Ishikawa (cell line): ENCODE results near the gene AP4E1.

ENCODE experiments used
- CEBPB ChIP-seq: IDR thresholded peaks from 2 replicates; pipeline ENCODE4 v1.6.1; 2012
- CREB1 ChIP-seq: IDR thresholded peaks from 2 replicates; pipeline ENCODE4 v1.6.1; 2012; ENCODE audit warnings: low read depth
- EGR1 ChIP-seq: IDR thresholded peaks from 2 replicates; pipeline ENCODE4 v1.6.1; 2012
- EP300 ChIP-seq: IDR thresholded peaks from 2 replicates; pipeline ENCODE4 v1.6.1; 2012; ENCODE audit warnings: borderline replicate concordance
- FOXM1 ChIP-seq: IDR thresholded peaks from 2 replicates; pipeline ENCODE4 v1.6.1; 2012; ENCODE audit warnings: low read depth, borderline replicate concordance
- RAD21 ChIP-seq: IDR thresholded peaks from 2 replicates; pipeline ENCODE4 v1.6.1; 2012; ENCODE audit warnings: low read depth
- TAF1 ChIP-seq: IDR thresholded peaks from 2 replicates; pipeline ENCODE4 v1.6.1; 2012; ENCODE audit warnings: low read depth, mild to moderate bottlenecking
- TEAD4 ChIP-seq: IDR thresholded peaks from 2 replicates; pipeline ENCODE4 v1.6.1; 2012
- YY1 ChIP-seq: IDR thresholded peaks from 2 replicates; pipeline ENCODE4 v1.6.1; 2012; ENCODE audit warnings: low read depth
- ZBTB7A ChIP-seq: IDR thresholded peaks from 2 replicates; pipeline ENCODE4 v1.6.1; 2012; ENCODE audit warnings: low read depth
- TF ChIP-seq, protein P1 (sequence below): IDR thresholded peaks from 2 replicates; pipeline ENCODE4 v1.6.1; 2012
- TF ChIP-seq, protein P2 (sequence below): IDR thresholded peaks from 2 replicates; pipeline ENCODE4 v1.6.1; 2012; ENCODE audit warnings: low read depth, mild to moderate bottlenecking
- TF ChIP-seq, protein P3 (sequence below): IDR thresholded peaks from 2 replicates; pipeline ENCODE4 v1.6.1; 2012

DNA sequence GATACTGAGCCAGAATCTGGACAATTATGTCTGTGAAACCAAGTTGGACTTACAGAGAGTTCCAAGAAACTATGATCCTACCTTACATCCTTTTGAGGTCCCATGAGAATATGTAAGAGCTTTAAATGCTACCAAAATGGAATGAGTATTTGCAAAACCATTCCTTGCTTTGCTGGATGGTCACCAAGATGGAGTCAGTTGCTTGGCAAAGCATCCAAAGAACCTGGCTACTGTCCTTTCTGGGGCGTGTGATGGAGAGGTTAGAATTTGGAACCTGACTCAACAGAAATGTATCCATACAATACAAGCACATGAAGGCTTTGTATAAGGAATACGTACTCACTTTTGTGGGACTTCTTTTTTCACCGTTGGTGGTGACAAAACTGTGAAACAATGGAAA lies 36.2 kb downstream of the AP4E1 start:
- TF ChIP-seq, protein P1, sequence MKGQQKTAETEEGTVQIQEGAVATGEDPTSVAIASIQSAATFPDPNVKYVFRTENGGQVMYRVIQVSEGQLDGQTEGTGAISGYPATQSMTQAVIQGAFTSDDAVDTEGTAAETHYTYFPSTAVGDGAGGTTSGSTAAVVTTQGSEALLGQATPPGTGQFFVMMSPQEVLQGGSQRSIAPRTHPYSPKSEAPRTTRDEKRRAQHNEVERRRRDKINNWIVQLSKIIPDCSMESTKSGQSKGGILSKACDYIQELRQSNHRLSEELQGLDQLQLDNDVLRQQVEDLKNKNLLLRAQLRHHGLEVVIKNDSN, result no peak
- TF ChIP-seq RAD21, result no peak
- no peak for TF ChIP-seq TEAD4
- no peak for TF ChIP-seq CEBPB
- TF ChIP-seq YY1, result no peak
- no peak for TF ChIP-seq CREB1
- no peak for TF ChIP-seq FOXM1
- TF ChIP-seq ZBTB7A, result no peak
- no peak for TF ChIP-seq EGR1
- no peak for TF ChIP-seq TAF1
- TF ChIP-seq, protein P2, sequence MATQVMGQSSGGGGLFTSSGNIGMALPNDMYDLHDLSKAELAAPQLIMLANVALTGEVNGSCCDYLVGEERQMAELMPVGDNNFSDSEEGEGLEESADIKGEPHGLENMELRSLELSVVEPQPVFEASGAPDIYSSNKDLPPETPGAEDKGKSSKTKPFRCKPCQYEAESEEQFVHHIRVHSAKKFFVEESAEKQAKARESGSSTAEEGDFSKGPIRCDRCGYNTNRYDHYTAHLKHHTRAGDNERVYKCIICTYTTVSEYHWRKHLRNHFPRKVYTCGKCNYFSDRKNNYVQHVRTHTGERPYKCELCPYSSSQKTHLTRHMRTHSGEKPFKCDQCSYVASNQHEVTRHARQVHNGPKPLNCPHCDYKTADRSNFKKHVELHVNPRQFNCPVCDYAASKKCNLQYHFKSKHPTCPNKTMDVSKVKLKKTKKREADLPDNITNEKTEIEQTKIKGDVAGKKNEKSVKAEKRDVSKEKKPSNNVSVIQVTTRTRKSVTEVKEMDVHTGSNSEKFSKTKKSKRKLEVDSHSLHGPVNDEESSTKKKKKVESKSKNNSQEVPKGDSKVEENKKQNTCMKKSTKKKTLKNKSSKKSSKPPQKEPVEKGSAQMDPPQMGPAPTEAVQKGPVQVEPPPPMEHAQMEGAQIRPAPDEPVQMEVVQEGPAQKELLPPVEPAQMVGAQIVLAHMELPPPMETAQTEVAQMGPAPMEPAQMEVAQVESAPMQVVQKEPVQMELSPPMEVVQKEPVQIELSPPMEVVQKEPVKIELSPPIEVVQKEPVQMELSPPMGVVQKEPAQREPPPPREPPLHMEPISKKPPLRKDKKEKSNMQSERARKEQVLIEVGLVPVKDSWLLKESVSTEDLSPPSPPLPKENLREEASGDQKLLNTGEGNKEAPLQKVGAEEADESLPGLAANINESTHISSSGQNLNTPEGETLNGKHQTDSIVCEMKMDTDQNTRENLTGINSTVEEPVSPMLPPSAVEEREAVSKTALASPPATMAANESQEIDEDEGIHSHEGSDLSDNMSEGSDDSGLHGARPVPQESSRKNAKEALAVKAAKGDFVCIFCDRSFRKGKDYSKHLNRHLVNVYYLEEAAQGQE, result no peak
- TF ChIP-seq, protein P3, sequence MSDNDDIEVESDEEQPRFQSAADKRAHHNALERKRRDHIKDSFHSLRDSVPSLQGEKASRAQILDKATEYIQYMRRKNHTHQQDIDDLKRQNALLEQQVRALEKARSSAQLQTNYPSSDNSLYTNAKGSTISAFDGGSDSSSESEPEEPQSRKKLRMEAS, result no peak
- TF ChIP-seq EP300, result no peak
